Neural cell (in vitro differentiated cells): ENCODE results near the gene MON2.

Experiments
- EP300 ChIP-seq: fragments of 450-650 bp; conservative IDR thresholded peaks from 2 replicates; pipeline ENCODE4 v1.6.1; 2014; ENCODE audit warnings: antibody characterized with exemption, mild to moderate bottlenecking, moderate library complexity; ENCODE audit not compliant: poor library complexity, severe bottlenecking
- EZH2 ChIP-seq: fragments of 200-600, 300-800 bp; shearing (Covaris generic), sonication (generic); IDR thresholded peaks from 2 replicates; pipeline ENCODE4 v1.6.1; 2014; ENCODE audit warnings: antibody characterized with exemption, low read length, borderline replicate concordance, mild to moderate bottlenecking; ENCODE audit not compliant: insufficient read depth, poor library complexity, severe bottlenecking
- MXI1 ChIP-seq: fragments of 450-650 bp; conservative IDR thresholded peaks from 2 replicates; pipeline ENCODE4 v1.6.1; 2014; ENCODE audit warnings: antibody characterized with exemption, mild to moderate bottlenecking; ENCODE audit not compliant: poor library complexity, severe bottlenecking
- POLR2AphosphoS5 ChIP-seq: IDR thresholded peaks from 2 replicates; pipeline ENCODE4 v1.6.1; 2012
- RAD21 ChIP-seq: fragments of 450-650 bp; conservative IDR thresholded peaks from 2 replicates; pipeline ENCODE4 v1.6.1; 2014; ENCODE audit warnings: antibody characterized with exemption, mild to moderate bottlenecking, moderate library complexity
- REST ChIP-seq: IDR thresholded peaks from 2 replicates; pipeline ENCODE4 v1.6.1; 2012; ENCODE audit warnings: borderline replicate concordance
- TAF1 ChIP-seq: IDR thresholded peaks from 2 replicates; pipeline ENCODE4 v1.6.1; 2012; ENCODE audit warnings: low read depth
- TF ChIP-seq, protein P1 (sequence below): fragments of 450-650 bp; IDR thresholded peaks from 2 replicates; pipeline ENCODE4 v1.5.1; 2014; ENCODE audit warnings: antibody characterized with exemption, mild to moderate bottlenecking, moderate library complexity; ENCODE audit not compliant: poor library complexity, severe bottlenecking

DNA sequence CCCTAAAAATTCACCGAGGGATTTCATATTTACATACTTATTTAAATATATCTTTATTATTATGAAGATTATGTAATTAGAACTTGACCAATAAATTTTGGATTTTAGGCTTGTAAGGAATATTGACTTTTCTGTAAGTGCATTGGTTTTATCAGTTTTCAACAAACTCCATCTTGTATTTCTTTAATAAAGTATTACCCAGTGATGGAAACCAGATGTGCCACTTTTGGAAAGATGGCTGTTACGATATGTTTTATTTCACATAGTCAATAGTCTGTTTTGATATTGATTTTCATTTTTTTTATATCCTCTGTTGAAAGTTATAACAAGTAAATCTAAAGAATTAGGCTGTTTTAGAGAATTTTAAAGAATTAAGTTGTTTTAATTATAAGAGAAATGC, 1.8 kb downstream of the MON2 start:
- TF ChIP-seq MXI1 (no peak), POLR2AphosphoS5 (no peak), EZH2 (no peak), EP300 (no peak), RAD21 (no peak), REST (no peak), TAF1 (no peak)
- TF ChIP-seq, protein P1, sequence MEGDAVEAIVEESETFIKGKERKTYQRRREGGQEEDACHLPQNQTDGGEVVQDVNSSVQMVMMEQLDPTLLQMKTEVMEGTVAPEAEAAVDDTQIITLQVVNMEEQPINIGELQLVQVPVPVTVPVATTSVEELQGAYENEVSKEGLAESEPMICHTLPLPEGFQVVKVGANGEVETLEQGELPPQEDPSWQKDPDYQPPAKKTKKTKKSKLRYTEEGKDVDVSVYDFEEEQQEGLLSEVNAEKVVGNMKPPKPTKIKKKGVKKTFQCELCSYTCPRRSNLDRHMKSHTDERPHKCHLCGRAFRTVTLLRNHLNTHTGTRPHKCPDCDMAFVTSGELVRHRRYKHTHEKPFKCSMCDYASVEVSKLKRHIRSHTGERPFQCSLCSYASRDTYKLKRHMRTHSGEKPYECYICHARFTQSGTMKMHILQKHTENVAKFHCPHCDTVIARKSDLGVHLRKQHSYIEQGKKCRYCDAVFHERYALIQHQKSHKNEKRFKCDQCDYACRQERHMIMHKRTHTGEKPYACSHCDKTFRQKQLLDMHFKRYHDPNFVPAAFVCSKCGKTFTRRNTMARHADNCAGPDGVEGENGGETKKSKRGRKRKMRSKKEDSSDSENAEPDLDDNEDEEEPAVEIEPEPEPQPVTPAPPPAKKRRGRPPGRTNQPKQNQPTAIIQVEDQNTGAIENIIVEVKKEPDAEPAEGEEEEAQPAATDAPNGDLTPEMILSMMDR = no peak
